ENCODE results near the gene SLC38A11. TPM values are rescaled to one million over a fixed set of nuclear protein-coding genes. Genes with fewer than 3 reads are reported as not detected.
A peak's percentile ranks its signal among the peaks of the same experiment; 100 is the strongest.

SLC38A11 gene
- total RNA-seq, 1 donor: not detected

DNA sequence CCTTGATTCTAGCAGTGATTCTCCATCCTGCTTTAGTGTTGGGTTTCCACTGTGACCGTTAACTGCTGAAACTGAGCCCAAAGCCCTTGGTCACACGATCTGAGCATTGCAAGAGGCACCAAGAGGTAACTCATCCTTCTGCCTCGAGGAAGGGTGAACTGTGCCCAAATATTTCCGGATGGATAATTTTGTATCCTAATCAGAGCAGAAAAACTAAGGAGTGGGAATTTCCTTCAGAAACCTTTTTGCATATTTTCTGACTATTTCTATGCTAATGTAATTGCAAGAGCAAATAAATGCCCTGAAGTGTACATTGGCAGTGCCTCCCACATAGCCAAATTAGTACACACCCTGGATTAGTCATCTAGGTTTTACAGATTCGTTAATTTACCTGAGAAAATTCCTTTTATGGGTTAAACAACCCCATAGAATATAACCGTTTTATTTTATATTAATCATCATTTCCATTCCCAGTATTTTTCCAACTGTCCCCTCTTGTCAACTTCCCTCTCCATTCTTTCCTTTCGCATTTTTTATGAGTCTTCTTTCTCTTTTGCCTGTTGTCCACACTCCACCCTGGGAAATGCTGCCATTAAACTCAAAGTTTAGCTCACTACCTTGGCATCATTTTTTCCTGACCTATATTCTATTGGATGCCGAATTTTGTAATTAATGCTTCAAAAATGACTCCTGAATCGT is 82.0 kb downstream of the SLC38A11 start:
- no peaks in the 10 kb centered on the region for H3K36me3 ChIP-seq (ENCODE audit: insufficient read depth, low read length)

GRCh38 chr2:164871404-164871803 is 83.9 kb downstream of the SLC38A11 start:
- no peak for DNase-seq (ENCODE audit: insufficient read length, low spot score, missing footprints)
- Histone ChIP-seq H3K4me2 (ENCODE audit: insufficient read depth, low read length) (no peak overlapping the region), H3K27me3 (ENCODE audit: insufficient read depth, low read length) (peaks cover 4% of the 10 kb centered on the region), H2AFZ (ENCODE audit: low read length) (no peak overlapping the region), H3K36me3 (ENCODE audit: insufficient read depth, low read length) (no peaks in the 10 kb centered on the region), H3K27ac (ENCODE audit: low read depth, low read length) (no peak overlapping the region), H3K4me1 (ENCODE audit: insufficient read depth, low read length) (no peaks in the 10 kb centered on the region), H3K79me2 (ENCODE audit: insufficient read depth, low read length) (no peaks in the 10 kb centered on the region), H4K20me1 (ENCODE audit: insufficient read depth, low read length) (no peaks in the 10 kb centered on the region), H3K4me3 (ENCODE audit: insufficient read depth, low read length) (no peak overlapping the region), H3K9me3 (ENCODE audit: low read depth, low read length) (no peaks in the 10 kb centered on the region)
- no peak for TF ChIP-seq CTCF (IDR thresholded peaks at IDR 0.05; ENCODE audit: extremely low read depth, low read depth, low read length)

More for the DNA sequence above, 82.0 kb downstream of the SLC38A11 start:
- DNase-seq (ENCODE audit: insufficient read length, low spot score, missing footprints): peak; percentile 32
- TF ChIP-seq CTCF (IDR thresholded peaks at IDR 0.05; ENCODE audit: extremely low read depth, low read depth, low read length): no peak
- H3K27me3 ChIP-seq (ENCODE audit: insufficient read depth, low read length): peaks cover 4% of the 10 kb centered on the region
- no peak overlapping the region for H3K4me3 ChIP-seq (ENCODE audit: insufficient read depth, low read length)
- peak overlapping the region; percentile 27 for H3K4me2 ChIP-seq (ENCODE audit: insufficient read depth, low read length)
- H3K9me3 ChIP-seq (ENCODE audit: low read depth, low read length): no peaks in the 10 kb centered on the region
- no peaks in the 10 kb centered on the region for H3K4me1 ChIP-seq (ENCODE audit: insufficient read depth, low read length)
- no peaks in the 10 kb centered on the region for H3K79me2 ChIP-seq (ENCODE audit: insufficient read depth, low read length)
- peak overlapping the region; percentile 34 for H2AFZ ChIP-seq (ENCODE audit: low read length)
- no peaks in the 10 kb centered on the region for H4K20me1 ChIP-seq (ENCODE audit: insufficient read depth, low read length)
- no peak overlapping the region for H3K27ac ChIP-seq (ENCODE audit: low read depth, low read length)

DNA sequence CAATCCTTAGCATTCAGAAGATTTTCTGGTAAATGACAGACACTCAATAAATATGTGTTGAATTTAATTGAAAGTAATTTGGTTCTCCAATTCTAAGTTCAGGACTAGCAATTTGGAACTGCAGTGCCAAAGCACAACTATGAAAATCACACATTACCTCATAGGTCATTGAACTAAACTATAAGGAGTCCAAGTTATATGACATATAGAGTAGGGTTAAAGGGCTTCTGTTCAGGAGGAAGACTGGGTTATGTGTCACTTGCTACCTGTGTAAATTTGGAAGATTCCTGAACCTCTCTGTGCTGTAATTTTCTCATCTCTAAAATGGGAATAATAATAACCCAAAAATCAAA is 85.9 kb downstream of the SLC38A11 start:
- peaks cover 4% of the 10 kb centered on the region for H3K27me3 ChIP-seq (ENCODE audit: insufficient read depth, low read length)
- DNase-seq (ENCODE audit: insufficient read length, low spot score, missing footprints): no peak
- no peaks in the 10 kb centered on the region for H3K79me2 ChIP-seq (ENCODE audit: insufficient read depth, low read length)
- no peaks in the 10 kb centered on the region for H3K9me3 ChIP-seq (ENCODE audit: low read depth, low read length)
- no peak overlapping the region for H2AFZ ChIP-seq (ENCODE audit: low read length)
- H3K4me2 ChIP-seq (ENCODE audit: insufficient read depth, low read length): no peak overlapping the region
- no peak overlapping the region for H3K27ac ChIP-seq (ENCODE audit: low read depth, low read length)
- no peaks in the 10 kb centered on the region for H4K20me1 ChIP-seq (ENCODE audit: insufficient read depth, low read length)
- no peaks in the 10 kb centered on the region for H3K4me1 ChIP-seq (ENCODE audit: insufficient read depth, low read length)
- no peaks in the 10 kb centered on the region for H3K36me3 ChIP-seq (ENCODE audit: insufficient read depth, low read length)
- H3K4me3 ChIP-seq (ENCODE audit: insufficient read depth, low read length): no peak overlapping the region
- TF ChIP-seq CTCF (IDR thresholded peaks at IDR 0.05; ENCODE audit: extremely low read depth, low read depth, low read length): no peak

DNA sequence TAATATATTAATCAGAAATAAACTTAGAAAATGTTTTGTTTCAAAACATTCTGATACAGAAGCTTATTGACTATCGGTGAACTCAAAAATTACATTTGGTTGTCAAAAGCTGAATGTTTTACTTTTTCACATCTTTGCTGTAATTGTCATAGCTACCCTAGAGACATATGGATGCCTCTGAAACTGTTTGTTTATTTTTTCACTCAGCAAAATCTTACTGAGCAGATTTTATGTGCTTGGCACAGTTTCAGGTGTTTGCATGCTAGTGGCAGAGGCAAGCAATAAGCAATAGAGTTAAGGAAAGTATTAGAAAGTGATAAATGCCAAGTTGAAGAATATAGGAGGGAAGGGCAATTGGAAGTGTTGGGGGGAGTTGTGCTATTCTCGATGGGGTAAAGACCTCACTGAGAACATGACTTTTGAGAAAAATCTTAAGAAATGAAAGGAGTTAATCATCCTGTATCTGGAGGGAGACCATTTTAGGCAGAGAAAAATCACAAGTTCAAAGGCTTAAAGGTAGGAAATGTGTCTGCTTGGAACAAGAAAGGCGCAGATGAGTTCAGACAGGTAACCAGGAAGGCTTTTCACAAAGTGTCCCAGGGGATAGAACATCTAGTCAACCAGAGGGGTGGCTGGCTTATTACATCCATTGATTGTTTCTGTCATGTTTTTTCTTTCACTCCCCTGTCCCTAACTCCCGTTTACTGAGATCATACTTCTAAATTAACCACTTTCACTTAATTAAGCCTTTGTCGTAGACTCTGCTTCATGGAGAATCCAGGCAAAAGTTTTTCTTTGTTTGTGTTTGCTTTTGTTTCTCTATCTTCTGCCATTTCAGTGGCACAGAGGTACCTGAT is 86.5 kb downstream of the SLC38A11 start:
- DNase-seq (ENCODE audit: insufficient read length, low spot score, missing footprints): no peak
- Histone ChIP-seq H3K36me3 (ENCODE audit: insufficient read depth, low read length) (no peaks in the 10 kb centered on the region), H3K79me2 (ENCODE audit: insufficient read depth, low read length) (no peaks in the 10 kb centered on the region), H3K4me1 (ENCODE audit: insufficient read depth, low read length) (no peaks in the 10 kb centered on the region), H2AFZ (ENCODE audit: low read length) (peak overlapping the region; percentile 16), H3K9me3 (ENCODE audit: low read depth, low read length) (no peaks in the 10 kb centered on the region), H3K4me3 (ENCODE audit: insufficient read depth, low read length) (no peak overlapping the region), H3K27me3 (ENCODE audit: insufficient read depth, low read length) (peaks cover 4% of the 10 kb centered on the region), H4K20me1 (ENCODE audit: insufficient read depth, low read length) (no peaks in the 10 kb centered on the region), H3K4me2 (ENCODE audit: insufficient read depth, low read length) (no peak overlapping the region), H3K27ac (ENCODE audit: low read depth, low read length) (no peak overlapping the region)
- TF ChIP-seq CTCF (IDR thresholded peaks at IDR 0.05; ENCODE audit: extremely low read depth, low read depth, low read length): no peak

Measured in osteoblast (primary cell).